NCI-H128 (cell line): Measurements from ENCODE around the gene FAT2.

ENCODE experiments used
- DNase-seq: peaks from one replicate; lab custom pipeline; 2025; ENCODE audit not compliant: unreplicated experiment; lab: John Stamatoyannopoulos, UW

Gene FAT2

DNA sequence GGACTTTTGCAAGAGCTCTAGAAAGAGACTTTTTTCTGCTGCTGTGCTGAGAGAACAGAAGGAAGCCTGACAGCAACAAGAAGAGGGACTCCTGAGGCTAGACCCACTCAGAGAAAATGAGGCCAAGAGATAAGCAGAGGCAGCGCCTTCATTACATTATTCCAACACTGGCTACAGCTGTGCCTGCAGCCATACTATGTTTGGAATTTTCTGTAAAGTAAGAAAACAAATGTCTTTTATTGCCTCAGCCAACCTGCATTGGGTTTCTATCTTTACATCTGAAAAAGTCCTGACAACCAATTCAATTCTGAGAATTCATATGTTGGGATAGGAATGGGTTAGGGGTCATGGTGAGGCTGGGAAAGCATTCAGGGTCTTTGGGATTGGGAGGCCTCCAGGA is 33.7 kb downstream of the FAT2 start:
- DNase-seq: no peak

DNA sequence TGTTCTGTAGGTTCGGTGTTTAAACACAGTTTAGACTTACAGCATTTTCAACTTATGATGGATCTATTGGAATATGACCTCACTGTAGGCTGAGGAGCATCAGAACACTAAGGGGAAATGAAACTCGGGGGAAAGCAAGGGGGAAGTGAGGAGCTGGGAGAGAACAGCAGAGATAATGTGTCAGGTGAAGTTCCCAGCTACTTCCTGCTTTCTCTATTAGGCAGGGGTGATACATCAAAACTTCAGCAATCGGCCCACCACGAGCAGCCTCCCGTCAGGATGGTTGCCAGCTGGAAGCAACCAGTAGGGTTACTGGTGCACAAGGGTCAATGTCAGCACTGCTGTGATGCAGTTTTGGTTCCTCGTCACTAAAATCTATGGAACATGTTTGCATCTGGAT is 34.3 kb downstream of the FAT2 start:
- no peak for DNase-seq

DNA sequence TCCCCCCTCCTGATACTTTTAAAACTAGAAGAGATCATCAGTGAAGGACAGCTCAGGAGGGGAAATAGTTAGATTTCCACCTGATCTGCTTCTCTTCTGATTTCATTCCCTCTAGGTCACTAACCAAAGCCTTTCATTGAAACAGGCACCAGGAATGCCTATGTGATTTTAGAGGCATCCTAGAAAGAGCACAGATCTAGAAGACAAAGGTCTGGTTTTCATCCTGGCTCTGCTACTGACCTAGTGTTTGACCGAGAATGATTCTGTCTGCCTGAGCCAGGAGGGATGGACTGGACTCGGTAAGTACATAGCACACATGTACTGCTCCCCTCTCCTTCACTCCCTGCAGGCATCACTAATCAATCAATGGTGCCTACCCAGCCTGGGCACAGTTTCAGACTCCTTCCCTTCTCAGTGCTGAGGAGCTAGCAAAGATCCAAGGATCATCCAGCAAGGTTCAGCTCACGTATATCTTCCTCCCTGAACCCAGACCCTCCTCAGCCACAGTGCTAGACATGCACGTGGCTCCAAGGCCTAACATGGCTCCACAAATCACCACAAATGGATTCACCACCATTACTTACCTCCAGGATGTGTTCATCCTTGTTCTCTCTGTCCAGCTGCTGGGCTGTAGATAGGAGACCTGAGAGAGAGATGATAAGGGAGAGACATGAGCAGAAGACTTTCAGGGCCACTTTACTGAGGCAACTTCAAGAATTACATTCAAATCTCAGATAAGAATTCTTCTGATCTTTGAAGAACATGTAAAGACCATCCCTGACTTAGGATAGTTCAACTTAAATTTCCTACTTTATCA is 35.2 kb downstream of the FAT2 start:
- no peak for DNase-seq

DNA sequence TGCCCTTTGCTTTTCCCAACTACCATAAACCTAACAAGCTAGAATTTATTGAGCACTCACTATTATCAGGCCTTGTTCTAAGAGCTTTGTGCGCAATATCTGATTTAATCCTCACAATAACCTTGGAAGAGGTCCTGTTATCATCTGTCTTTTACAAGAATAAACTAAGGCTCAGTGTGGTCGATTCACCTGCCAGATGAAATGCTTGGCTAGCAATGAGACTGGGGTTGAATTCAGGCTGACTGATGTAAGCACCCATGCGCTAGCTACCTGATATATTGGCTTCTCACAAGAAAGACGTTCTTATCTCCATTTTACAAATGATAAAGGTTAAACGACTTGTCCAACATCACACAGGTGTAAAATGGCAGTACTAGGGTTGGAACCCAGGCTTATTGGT is 37.4 kb downstream of the FAT2 start:
- DNase-seq: no peak

DNA sequence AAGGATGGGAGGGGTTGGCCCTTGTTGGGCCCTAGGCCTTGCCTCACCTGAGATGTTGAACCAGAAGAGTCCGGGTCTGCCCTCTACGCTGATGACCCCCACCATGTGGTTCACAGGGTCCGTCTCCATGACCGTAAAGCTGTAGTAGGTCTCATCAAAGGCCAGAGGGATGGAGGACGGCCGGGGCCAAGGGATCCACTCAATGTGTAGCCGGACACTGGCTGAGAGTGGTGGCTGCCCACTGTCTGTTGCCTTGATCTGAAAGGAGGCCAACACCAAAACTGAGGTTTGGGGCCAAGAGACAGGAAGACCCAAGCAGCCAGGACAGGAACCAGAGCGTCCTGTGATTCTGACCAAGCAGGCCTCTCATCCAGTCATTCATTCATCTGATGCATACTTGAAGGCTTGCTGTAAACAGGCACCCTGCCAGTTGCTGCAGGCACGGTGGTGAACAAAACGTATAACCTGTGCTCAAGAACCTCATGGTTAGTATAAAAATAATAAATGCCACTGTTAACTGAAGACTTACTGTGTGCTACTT is 37.9 kb downstream of the FAT2 start:
- no peak for DNase-seq

DNA sequence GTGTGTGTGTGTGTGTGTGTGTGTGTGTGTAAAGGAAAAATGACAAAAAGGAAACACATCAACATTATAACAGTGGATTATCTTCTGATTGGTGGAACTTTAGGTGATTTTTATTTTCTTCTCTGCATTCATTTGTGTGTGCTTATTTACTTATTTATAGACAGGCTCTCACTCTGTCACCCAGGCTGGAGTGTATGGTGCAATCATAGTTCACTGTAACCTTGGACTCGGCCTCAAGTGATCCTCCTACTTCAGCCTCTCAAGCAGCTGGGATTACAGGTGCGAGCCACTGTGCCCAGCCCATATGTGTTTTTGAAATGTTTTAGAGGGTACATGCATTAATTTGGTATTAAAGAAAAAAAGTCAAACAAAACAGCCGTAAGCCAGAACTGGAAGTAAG is 39.1 kb downstream of the FAT2 start:
- DNase-seq: no peak

DNA sequence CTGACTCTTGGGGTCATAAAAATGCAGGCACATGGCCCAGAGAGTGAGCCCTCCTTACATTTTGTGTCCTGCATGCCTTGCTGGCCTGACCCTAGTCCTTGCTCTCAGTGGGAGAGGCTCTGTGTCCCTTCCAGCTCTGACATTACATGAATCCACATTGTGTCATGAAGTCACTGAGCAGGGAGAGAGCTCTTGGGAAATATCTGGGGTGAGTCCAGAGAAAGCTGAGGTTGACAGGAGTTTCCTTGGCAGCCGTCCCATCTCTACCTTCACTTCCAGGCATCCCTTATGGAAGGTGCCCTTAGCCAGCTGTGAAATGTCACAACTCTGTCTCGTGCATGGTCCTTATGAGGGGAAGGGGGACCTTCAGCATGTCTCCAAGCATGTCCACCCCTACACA is 41.0 kb downstream of the FAT2 start:
- DNase-seq: no peak

DNA sequence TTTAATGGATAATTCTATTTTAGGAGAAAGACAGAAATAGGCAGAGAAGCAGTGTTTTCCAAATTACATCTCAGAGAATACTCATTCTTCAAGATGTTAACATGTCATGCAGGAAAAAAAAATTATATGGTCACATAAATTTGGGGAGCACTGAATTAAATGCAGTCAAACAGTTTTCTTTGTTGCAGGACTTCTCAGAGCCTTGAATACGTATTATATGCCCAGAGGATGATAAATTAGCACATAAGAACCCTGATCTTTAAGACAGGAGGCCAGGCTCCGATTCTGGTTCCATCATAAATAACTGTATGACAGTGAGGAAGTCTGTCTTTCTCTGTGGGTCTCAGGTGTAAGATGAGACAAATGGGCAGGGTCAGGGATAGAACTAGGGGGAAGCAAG is 41.4 kb downstream of the FAT2 start:
- DNase-seq: no peak

DNA sequence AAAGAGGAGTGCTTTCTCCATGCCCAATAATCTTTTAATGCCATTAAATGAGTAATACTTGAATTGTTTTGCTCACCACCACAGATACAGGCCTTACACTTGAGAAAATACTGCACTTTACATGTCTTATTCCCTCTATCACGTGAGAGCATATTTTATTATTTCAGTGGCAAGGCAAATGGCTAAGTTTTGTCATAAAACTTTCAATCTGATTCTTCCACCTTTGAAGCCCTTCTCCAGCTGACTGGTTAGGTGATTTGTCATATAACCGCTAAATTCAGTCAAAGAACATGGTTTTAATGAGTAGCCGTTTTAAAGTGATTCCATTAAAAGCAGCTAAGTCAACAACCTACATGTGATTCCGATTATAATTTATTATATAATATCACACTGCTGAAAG is 43.8 kb downstream of the FAT2 start:
- DNase-seq: no peak

DNA sequence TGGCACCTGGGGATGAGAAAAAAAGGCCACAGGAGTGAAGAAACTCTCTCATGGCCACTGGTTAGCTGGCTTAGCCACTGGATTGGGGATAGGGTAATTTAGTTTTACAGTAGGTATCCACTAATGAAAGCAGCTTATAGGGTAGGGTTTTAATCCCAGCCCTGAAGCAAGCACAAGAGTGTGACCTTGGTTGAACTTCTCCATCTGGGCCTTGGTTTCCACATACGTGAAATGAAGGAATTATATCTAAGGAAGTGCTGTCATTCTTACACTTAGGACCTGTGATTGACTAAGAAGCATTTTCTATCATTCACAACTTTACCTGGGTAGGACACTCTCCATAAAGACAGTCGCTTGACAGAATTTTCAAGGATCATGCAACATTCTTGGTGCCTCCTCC is 49.6 kb downstream of the FAT2 start:
- no peak for DNase-seq
